GM18526 (cell line): ENCODE results near the gene EPAS1.

Experiments
- POLR2A ChIP-seq: IDR thresholded peaks from 3 replicates; pipeline ENCODE4 v1.6.1; 2011; ENCODE audit not compliant: insufficient read length; ENCODE audit errors: extremely low read depth

Gene EPAS1

DNA sequence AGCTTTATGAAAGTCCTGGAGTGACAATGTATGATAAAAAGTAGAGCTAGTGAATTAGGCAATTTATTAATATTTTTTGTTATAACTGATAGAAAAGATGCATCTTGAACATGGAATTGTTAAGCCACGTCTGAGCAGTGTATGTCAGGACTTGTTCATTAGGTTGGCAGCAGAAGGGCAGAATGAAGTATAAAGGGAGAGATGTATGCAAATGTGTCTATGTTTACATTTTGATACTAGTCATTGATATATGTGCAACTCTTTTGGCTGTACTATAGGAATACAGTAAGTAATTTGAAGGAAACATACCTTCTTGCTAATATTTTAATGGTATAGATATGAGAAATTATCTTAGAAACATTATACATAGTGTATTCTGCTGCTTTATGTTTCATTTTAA lies 133.2 kb downstream of the EPAS1 start:
- TF ChIP-seq POLR2A: no peak

DNA sequence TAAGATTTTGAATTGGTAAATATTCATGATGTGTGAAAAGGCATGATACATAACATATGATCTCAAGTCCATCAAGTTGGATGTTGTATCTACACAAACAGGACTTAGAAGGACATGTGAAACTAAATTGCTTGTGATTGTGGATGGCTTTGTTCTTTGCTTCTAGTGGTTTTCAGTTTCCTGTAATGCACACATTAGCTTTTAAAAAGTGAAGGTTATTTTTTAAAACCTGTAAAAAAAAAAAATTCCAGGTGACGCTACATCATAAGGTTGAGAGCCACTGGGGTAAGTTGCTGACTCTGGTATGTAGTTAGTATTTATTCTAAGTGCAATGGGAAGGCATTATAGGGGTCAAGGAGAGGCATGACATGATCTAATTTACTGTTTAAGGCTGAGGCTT lies 133.8 kb downstream of the EPAS1 start:
- TF ChIP-seq POLR2A: no peak

DNA sequence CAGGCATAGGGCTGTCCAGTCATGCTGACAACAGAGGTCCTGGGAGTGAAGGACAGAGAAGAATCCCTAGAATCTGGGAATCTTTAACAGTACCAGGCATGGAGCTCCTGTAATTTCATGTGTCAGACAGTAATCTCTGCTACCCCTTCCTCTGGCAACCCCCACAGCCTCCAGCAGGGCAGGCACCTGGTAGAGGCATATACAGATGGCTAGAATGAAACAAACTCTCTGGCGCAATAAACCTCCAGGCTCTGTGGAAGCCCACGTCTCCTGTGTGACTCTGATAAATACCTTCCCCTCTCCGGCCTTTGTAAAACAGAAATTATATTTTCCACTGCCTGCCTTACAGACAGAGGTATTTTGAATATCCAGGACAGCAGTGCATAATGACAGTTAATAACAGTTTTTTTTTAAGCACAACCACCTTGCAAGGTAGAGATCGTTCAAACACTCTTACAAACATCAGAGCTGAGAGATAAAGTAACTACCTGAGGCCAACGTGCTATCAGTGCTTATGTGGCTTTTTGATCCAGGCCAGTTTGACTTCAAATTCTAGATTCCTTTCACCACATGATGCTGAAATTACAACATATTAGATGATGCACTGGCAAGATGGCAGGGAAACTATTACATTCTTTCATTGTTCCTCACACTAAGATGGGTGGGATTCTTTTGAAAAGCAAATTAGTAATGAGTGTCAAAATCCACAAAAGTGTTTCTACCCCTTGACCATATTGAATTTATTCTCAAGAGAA lies 134.5 kb downstream of the EPAS1 start:
- no peak for TF ChIP-seq POLR2A

- TF ChIP-seq POLR2A: no peak
Measured at GRCh38 chr2:46434851-46435273, 137.7 kb downstream of the EPAS1 start.

DNA sequence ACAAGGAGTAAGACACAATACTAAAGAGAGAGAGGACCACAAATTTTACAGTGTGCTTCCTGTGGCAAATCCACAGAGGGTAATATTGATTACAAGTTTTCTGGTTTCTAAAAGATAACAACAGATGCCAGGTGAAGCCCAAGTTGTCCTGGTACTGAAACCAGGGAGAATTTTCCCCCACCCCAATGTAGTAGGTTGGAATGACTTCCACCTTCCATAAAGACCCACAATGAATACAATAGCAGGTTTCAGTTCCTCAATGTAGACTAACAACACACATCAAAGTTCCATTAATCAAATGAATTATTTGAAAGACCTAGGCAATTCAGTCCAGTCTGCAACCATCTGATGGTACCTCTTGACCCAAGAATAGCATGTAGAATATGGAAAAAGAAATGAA lies 138.1 kb downstream of the EPAS1 start:
- TF ChIP-seq POLR2A: no peak

- TF ChIP-seq POLR2A: no peak
Measured at GRCh38 chr2:46435796-46436360, 138.7 kb downstream of the EPAS1 start.
